Measurements from ENCODE around the gene INSM1. TPM values are rescaled to one million over a fixed set of nuclear protein-coding genes. Genes with fewer than 3 reads are reported as not detected.

INSM1 gene, protein sequence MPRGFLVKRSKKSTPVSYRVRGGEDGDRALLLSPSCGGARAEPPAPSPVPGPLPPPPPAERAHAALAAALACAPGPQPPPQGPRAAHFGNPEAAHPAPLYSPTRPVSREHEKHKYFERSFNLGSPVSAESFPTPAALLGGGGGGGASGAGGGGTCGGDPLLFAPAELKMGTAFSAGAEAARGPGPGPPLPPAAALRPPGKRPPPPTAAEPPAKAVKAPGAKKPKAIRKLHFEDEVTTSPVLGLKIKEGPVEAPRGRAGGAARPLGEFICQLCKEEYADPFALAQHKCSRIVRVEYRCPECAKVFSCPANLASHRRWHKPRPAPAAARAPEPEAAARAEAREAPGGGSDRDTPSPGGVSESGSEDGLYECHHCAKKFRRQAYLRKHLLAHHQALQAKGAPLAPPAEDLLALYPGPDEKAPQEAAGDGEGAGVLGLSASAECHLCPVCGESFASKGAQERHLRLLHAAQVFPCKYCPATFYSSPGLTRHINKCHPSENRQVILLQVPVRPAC
- polyA plus RNA-seq (2011; rRNA removed) (not detected in 2 replicates), polyA minus RNA-seq (2011; rRNA and poly(A)+ RNA removed) (not detected in 2 replicates)

DNA sequence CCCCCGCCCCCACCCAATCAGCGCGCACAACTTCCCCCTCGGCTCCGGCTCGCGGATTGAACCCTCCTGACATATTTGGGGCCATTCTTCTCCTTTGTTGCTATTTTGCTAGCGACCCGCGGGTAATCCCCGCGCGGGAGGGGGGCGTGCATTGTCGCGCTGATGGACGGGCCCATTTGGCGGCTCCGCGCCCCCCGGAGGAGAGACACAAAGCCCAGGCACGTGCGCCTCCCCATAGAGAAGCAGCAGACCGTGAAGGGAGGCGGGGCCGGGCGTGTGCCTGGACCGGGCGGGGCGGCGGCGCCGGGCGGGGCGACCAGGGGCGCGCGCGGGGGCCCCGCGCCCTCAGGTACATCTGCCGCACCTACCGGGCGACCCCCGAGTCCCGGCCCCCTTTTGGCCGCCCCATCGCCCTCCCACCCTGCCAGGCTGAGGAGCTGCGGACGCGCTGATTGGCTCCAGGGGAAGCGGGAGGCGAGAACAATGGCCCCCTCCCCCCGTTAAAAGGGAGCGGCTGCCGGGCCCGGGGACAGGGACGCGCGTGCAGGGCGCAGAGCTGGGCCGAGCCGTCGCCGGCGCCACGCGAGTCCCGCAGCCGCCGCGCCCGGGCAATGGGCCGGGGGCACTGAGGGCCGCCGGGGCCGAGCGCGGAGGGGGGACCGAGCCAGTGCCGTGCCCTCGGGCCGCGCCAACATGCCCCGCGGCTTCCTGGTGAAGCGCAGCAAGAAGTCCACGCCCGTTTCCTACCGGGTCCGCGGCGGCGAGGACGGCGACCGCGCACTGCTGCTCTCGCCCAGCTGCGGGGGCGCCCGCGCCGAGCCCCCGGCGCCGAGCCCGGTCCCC is at the start of gene INSM1:
INSM1 (plus strand) TSS at position 530 of the 843 bp plus-strand sequence; CDS start at position 694, 164 bp downstream.
- Histone ChIP-seq H3K4me3 (ENCODE audit: low read depth, low read length) (no peak within 1 kb of the TSS), H3K27me3 (ENCODE audit: control insufficient read depth, insufficient read depth, low read length) (peaks cover 85% of the 10 kb centered on the region), H3K27ac (ENCODE audit: low read depth, low read length) (no peak within 1 kb of the TSS), H3K9me3 (ENCODE audit: control insufficient read depth, insufficient read depth, low read length) (peaks cover 13% of the 10 kb centered on the region; the same call in 1 of the 2 replicates)
- TF ChIP-seq, protein P1, sequence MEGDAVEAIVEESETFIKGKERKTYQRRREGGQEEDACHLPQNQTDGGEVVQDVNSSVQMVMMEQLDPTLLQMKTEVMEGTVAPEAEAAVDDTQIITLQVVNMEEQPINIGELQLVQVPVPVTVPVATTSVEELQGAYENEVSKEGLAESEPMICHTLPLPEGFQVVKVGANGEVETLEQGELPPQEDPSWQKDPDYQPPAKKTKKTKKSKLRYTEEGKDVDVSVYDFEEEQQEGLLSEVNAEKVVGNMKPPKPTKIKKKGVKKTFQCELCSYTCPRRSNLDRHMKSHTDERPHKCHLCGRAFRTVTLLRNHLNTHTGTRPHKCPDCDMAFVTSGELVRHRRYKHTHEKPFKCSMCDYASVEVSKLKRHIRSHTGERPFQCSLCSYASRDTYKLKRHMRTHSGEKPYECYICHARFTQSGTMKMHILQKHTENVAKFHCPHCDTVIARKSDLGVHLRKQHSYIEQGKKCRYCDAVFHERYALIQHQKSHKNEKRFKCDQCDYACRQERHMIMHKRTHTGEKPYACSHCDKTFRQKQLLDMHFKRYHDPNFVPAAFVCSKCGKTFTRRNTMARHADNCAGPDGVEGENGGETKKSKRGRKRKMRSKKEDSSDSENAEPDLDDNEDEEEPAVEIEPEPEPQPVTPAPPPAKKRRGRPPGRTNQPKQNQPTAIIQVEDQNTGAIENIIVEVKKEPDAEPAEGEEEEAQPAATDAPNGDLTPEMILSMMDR (IDR thresholded peaks at IDR 0.05; ENCODE audit: low read depth, low read length), result no peak
- DNase-seq (ENCODE audit: low read depth, low spot score), result no peak
- ChIA-PET CTCF (no interaction called here), POLR2A (no interaction called here)

DNA sequence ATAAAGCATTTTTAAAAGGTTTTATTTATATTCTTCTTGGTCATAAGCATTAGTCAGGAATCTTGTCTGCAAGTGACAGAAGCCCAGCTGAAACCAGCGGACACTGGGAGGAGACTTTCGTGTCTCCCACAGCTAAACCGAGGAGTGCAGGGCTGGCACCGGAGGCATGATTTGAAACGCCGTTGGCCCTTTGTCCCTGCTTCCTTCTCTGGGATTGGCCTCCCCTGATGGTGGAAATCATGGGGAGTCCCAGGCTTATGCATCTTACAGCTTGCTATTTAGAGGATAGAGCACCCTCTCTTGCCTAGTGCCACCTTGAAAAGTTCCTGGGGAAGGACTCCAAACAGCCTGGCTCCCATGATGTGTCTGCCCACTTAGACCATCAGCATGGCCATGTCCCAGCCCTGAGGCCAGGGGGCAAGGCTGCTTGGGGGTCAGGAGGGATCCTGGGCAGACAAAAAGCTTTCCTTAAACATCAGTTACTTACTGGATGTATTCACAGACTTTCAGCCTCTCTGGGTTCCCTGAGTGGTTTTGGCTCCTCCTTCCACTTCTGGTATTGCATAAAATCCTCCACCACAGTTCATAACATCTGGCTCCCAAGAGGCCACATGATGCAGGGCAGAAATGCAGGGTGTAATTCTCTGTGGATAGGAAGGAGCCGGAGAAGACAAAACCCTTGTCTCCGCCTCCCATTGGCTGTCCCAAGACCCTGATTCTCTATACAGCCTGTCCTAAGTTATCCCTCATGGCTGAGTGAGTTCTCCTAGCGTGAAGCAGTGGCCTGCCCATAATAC is 49.3 kb upstream of the INSM1 start:
- POLR2A ChIA-PET, result no interaction called here
- no peak for DNase-seq (ENCODE audit: low read depth, low spot score)
- CTCF ChIA-PET, result no interaction called here
- H3K4me3 ChIP-seq (ENCODE audit: low read depth, low read length), result no peak overlapping the region
- no peaks in the 10 kb centered on the region for H3K9me3 ChIP-seq (ENCODE audit: control insufficient read depth, insufficient read depth, low read length)
- TF ChIP-seq, protein P1 (IDR thresholded peaks at IDR 0.05; ENCODE audit: low read depth, low read length), result no peak
- no peak overlapping the region for H3K27ac ChIP-seq (ENCODE audit: low read depth, low read length)
- H3K27me3 ChIP-seq (ENCODE audit: control insufficient read depth, insufficient read depth, low read length), result no peaks in the 10 kb centered on the region

DNA sequence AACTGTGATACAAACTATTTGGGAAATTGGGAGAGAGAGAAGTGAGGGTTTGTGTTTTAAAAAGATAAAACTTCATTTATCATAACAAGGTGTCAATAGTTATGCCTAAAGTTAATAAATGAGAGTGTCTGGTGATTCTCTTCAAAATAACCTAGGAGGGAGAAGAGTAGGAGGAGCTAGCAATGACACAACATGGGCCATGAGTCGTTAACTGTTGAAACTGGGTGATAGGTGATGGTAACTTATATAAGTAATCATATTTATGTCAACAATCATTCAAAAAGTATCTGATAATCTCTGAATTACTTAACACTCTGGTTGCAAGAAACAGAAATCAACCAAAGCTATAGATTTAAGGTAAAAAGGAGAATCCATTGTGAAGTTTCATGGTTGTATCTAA is 46.8 kb upstream of the INSM1 start:
- TF ChIP-seq, protein P1 (IDR thresholded peaks at IDR 0.05; ENCODE audit: low read depth, low read length), result no peak
- Histone ChIP-seq H3K27ac (ENCODE audit: low read depth, low read length) (no peak overlapping the region), H3K4me3 (ENCODE audit: low read depth, low read length) (no peak overlapping the region), H3K27me3 (ENCODE audit: control insufficient read depth, insufficient read depth, low read length) (no peaks in the 10 kb centered on the region), H3K9me3 (ENCODE audit: control insufficient read depth, insufficient read depth, low read length) (no peaks in the 10 kb centered on the region)
- ChIA-PET CTCF (interaction anchor here (0.7 to 1.2 kb wide), 2 partner anchors 84 kb away, joined by 3 to 4 read pairs; no protein-coding TSS in a partner anchor), POLR2A (no interaction called here)
- no peak for DNase-seq (ENCODE audit: low read depth, low spot score)

DNA sequence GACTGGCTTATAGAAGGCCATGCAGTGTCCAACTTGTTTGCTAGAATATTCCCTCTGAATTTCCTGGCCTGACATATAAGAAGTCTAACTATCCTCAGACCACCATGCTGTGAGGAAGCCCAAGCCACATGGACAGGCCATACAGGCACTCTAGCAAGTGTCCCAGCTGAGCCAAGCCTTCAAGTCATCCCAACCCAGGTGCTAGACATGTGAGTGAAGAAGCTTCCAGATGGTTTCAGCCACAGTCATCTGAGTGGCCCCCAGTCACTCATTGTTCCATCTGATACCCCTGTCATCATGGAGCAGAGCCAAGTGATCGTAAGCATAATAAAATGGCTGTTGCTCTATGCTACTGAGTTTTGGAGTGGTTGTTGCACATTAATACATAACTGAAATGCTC is 46.0 kb upstream of the INSM1 start:
- no peak for DNase-seq (ENCODE audit: low read depth, low spot score)
- ChIA-PET CTCF (no interaction called here), POLR2A (no interaction called here)
- TF ChIP-seq, protein P1 (IDR thresholded peaks at IDR 0.05; ENCODE audit: low read depth, low read length), result no peak
- Histone ChIP-seq H3K9me3 (ENCODE audit: control insufficient read depth, insufficient read depth, low read length) (no peaks in the 10 kb centered on the region), H3K27me3 (ENCODE audit: control insufficient read depth, insufficient read depth, low read length) (no peaks in the 10 kb centered on the region), H3K4me3 (ENCODE audit: low read depth, low read length) (no peak overlapping the region), H3K27ac (ENCODE audit: low read depth, low read length) (no peak overlapping the region)
